GM18951 (cell line): ENCODE data around the gene FBLN2.

Source experiments
- POLR2A ChIP-seq: IDR thresholded peaks from 4 replicates; pipeline ENCODE4 v1.6.1; 2011; ENCODE audit warnings: mild to moderate bottlenecking; ENCODE audit not compliant: insufficient read length, insufficient read depth; ENCODE audit errors: extremely low read depth
- in situ Hi-C: fragments of 300-500 bp; cut with MboI; formaldehyde crosslinking; loops from one replicate; pipeline ENCODE4 v1.12.0; 2022; ENCODE audit warnings: low sequenced_read_pairs, mixed read lengths, inconsistent platforms; ENCODE audit not compliant: unreplicated experiment

The FBLN2 gene

GRCh38 chr3:13540297-13540995 lies 8.5 kb upstream of the FBLN2 start:
- TF ChIP-seq POLR2A = no peak
- in situ Hi-C loops = no loop called here

GRCh38 chr3:13541691-13542090 lies 7.2 kb upstream of the FBLN2 start:
- in situ Hi-C loops = no loop called here

GRCh38 chr3:13542142-13542541 lies 6.8 kb upstream of the FBLN2 start:
- in situ Hi-C loops = no loop called here
- no peak for TF ChIP-seq POLR2A

More at GRCh38 chr3:13541691-13542090, 7.2 kb upstream of the FBLN2 start:
- no peak for TF ChIP-seq POLR2A

- in situ Hi-C loops = no loop called here
- TF ChIP-seq POLR2A = no peak
Observed at GRCh38 chr3:13543253-13543652, 5.7 kb upstream of the FBLN2 start.

GRCh38 chr3:13544293-13544831 lies 4.6 kb upstream of the FBLN2 start:
- in situ Hi-C loops = no loop called here
- TF ChIP-seq POLR2A = no peak

- in situ Hi-C loops = no loop called here
- no peak for TF ChIP-seq POLR2A
Observed at GRCh38 chr3:13544951-13545651, 3.8 kb upstream of the FBLN2 start.

GRCh38 chr3:13545952-13546454 lies 2.9 kb upstream of the FBLN2 start:
- in situ Hi-C loops = no loop called here
- TF ChIP-seq POLR2A = no peak

- in situ Hi-C loops = no loop called here
- TF ChIP-seq POLR2A = no peak
Observed at GRCh38 chr3:13546667-13547171, 2.2 kb upstream of the FBLN2 start.

GRCh38 chr3:13547591-13548371 lies 1.1 kb upstream of the FBLN2 start:
- in situ Hi-C loops = no loop called here
- TF ChIP-seq POLR2A = no peak

GRCh38 chr3:13549623-13550422 lies 898 bp downstream of the FBLN2 start:
- in situ Hi-C loops = no loop called here
- no peak for TF ChIP-seq POLR2A

GRCh38 chr3:13550423-13550690 lies 1.4 kb downstream of the FBLN2 start:
- TF ChIP-seq POLR2A = no peak
- in situ Hi-C loops = no loop called here

GRCh38 chr3:13550791-13551360 lies 2.0 kb downstream of the FBLN2 start:
- no peak for TF ChIP-seq POLR2A
- in situ Hi-C loops = no loop called here
